ENCODE results near the gene LARP4B. TPM values are rescaled to one million over a fixed set of nuclear protein-coding genes. Genes with fewer than 3 reads are reported as not detected.

LARP4B gene
- total and polyA plus RNA-seq, 2 experiments from 2014 or later: 18.3 to 52.3 TPM

- H4K20me1 ChIP-seq (replicated peaks; ENCODE audit: insufficient read depth): peaks cover 12% of the 10 kb centered on the region; the same call in 1 of the 2 replicates
- Mint-ChIP-seq H3K36me3 (ENCODE audit: low read depth) (peaks cover 72% of the 10 kb centered on the region), H3K27ac (no peak overlapping the region), H3K4me3 (no peak overlapping the region), H3K4me1 (no peaks in the 10 kb centered on the region), H3K27me3 (ENCODE audit: insufficient read depth, low read depth, poor library complexity) (peaks cover 4% of the 10 kb centered on the region), H3K9me3 (no peaks in the 10 kb centered on the region)
- DNase-seq (ENCODE audit: low spot score) (no peak), ATAC-seq (no peak)
- no peak for TF ChIP-seq CTCF (conservative IDR thresholded peaks at IDR 0.05; ENCODE audit: low read depth in 2 of 2)
- TF ChIP-seq ETS1 (IDR thresholded peaks at IDR 0.05): no peak
- no peak for TF ChIP-seq NANOG (IDR thresholded peaks at IDR 0.05; ENCODE audit: borderline replicate concordance)
- no peak for TF ChIP-seq REST (IDR thresholded peaks at IDR 0.05; ENCODE audit: unreplicated experiment)
- no peak for TF ChIP-seq STAT1 (IDR thresholded peaks at IDR 0.05; ENCODE audit: unreplicated experiment)
- no peak for TF ChIP-seq EZH2 (IDR thresholded peaks at IDR 0.05; ENCODE audit: low read depth, unreplicated experiment)
- no peak for TF ChIP-seq POLR2AphosphoS5 (IDR thresholded peaks at IDR 0.05; ENCODE audit: low read depth)
- no peak for TF ChIP-seq ZNF331 (CRISPR knock-in tag; IDR thresholded peaks at IDR 0.05; ENCODE audit: low read depth)
- TF ChIP-seq CREB1 (CRISPR knock-in tag; IDR thresholded peaks at IDR 0.05; ENCODE audit: low read depth): no peak
- no peak overlapping the region for H3K4me3 ChIP-seq
- H3K27ac ChIP-seq (ENCODE audit: low read depth): no peak overlapping the region
- H3K4me2 ChIP-seq: no peak overlapping the region
- peaks cover 13% of the 10 kb centered on the region; the same call in 1 of the 2 replicates for H3K79me2 ChIP-seq (replicated peaks; ENCODE audit: insufficient read depth)
- no peaks in the 10 kb centered on the region for H3K4me1 ChIP-seq (ENCODE audit: insufficient read depth)
- no peaks in the 10 kb centered on the region for H3K27me3 ChIP-seq (ENCODE audit: insufficient read depth)
- H3K9me2 ChIP-seq (ENCODE audit: insufficient read depth): no peaks in the 10 kb centered on the region
- H3K36me3 ChIP-seq (ENCODE audit: insufficient read depth): peaks cover 55% of the 10 kb centered on the region
- H3F3A ChIP-seq (replicated peaks; ENCODE audit: low read depth): 0 out of 2 replicates have a peak, but pooled peaks cover 3% of the 10 kb centered on the region
- H2AFZ ChIP-seq: no peak overlapping the region
Measured at GRCh38 chr10:822197-822596, 109.3 kb downstream of the LARP4B start.

- Mint-ChIP-seq H3K27ac (no peak overlapping the region), H3K4me1 (no peaks in the 10 kb centered on the region), H3K4me3 (no peak overlapping the region), H3K36me3 (ENCODE audit: low read depth) (peaks cover 75% of the 10 kb centered on the region), H3K27me3 (ENCODE audit: insufficient read depth, low read depth, poor library complexity) (peaks cover 2% of the 10 kb centered on the region), H3K9me3 (no peaks in the 10 kb centered on the region)
- Histone ChIP-seq H3K36me3 (ENCODE audit: insufficient read depth) (peaks cover 62% of the 10 kb centered on the region), H3K9me2 (ENCODE audit: insufficient read depth) (no peaks in the 10 kb centered on the region), H4K20me1 (replicated peaks; ENCODE audit: insufficient read depth) (peaks cover 12% of the 10 kb centered on the region; the same call in 1 of the 2 replicates), H3K4me1 (ENCODE audit: insufficient read depth) (no peaks in the 10 kb centered on the region), H3K27ac (ENCODE audit: low read depth) (no peak overlapping the region), H3K79me2 (replicated peaks; ENCODE audit: insufficient read depth) (peaks cover 8% of the 10 kb centered on the region; the same call in 1 of the 2 replicates), H3K27me3 (ENCODE audit: insufficient read depth) (no peaks in the 10 kb centered on the region), H3F3A (replicated peaks; ENCODE audit: low read depth) (0 out of 2 replicates have a peak, but pooled peaks cover 3% of the 10 kb centered on the region), H3K4me3 (no peak overlapping the region), H3K4me2 (no peak overlapping the region), H2AFZ (no peak overlapping the region)
- ATAC-seq: no peak
- DNase-seq (ENCODE audit: low spot score): no peak
- TF ChIP-seq CTCF (conservative IDR thresholded peaks at IDR 0.05; ENCODE audit: low read depth in 2 of 2) (no peak), STAT1 (IDR thresholded peaks at IDR 0.05; ENCODE audit: unreplicated experiment) (no peak), JUNB (IDR thresholded peaks at IDR 0.05; ENCODE audit: unreplicated experiment) (no peak), POLR2AphosphoS5 (IDR thresholded peaks at IDR 0.05; ENCODE audit: low read depth) (no peak), ZNF331 (CRISPR knock-in tag; IDR thresholded peaks at IDR 0.05; ENCODE audit: low read depth) (no peak), ETS1 (IDR thresholded peaks at IDR 0.05) (no peak), EZH2phosphoT487 (IDR thresholded peaks at IDR 0.05; ENCODE audit: unreplicated experiment) (no peak)
Measured at GRCh38 chr10:821322-821721, 110.2 kb downstream of the LARP4B start.
